ENCODE measurements around the gene USP35.

Gene USP35

DNA sequence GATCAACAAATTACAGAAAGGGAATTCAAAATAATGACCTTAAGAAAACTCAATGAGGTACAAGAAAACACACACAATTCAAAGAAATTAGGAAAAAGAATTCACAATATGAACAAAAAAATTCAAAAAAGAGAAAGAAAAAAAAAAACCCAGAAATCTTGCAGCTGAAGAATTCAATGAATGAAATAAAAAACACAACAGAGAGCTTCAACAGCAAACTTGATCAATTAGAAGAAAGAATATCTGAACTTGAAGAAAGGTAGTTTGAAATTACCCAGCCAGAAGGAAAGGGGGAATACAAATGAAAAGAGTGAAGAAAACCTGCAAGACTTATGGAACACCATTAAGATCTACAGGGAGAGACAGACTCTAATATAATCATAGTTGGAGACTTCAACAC, 52.8 kb downstream of the USP35 start:
- TF ChIP-seq CREB1 (IDR thresholded peaks at IDR 0.05; ENCODE audit: low read depth) = no peak
- TF ChIP-seq, protein P1, sequence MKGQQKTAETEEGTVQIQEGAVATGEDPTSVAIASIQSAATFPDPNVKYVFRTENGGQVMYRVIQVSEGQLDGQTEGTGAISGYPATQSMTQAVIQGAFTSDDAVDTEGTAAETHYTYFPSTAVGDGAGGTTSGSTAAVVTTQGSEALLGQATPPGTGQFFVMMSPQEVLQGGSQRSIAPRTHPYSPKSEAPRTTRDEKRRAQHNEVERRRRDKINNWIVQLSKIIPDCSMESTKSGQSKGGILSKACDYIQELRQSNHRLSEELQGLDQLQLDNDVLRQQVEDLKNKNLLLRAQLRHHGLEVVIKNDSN (IDR thresholded peaks at IDR 0.05) = no peak
- no peak for TF ChIP-seq MAX (IDR thresholded peaks at IDR 0.05)
- no peak for TF ChIP-seq TEAD4 (IDR thresholded peaks at IDR 0.05)
- no peak for TF ChIP-seq REST (IDR thresholded peaks at IDR 0.05; ENCODE audit: low read depth)
- TF ChIP-seq ZBTB7A (IDR thresholded peaks at IDR 0.05; ENCODE audit: low read depth) = no peak
- no peak for TF ChIP-seq EGR1 (IDR thresholded peaks at IDR 0.05)
- no peak for TF ChIP-seq FOXM1 (IDR thresholded peaks at IDR 0.05; ENCODE audit: borderline replicate concordance, low read depth)
- TF ChIP-seq YY1 (IDR thresholded peaks at IDR 0.05; ENCODE audit: low read depth) = no peak
- no peak for TF ChIP-seq RAD21 (IDR thresholded peaks at IDR 0.05; ENCODE audit: low read depth)
- TF ChIP-seq EP300 (IDR thresholded peaks at IDR 0.05; ENCODE audit: borderline replicate concordance) = no peak
- no peak for TF ChIP-seq NFIC (IDR thresholded peaks at IDR 0.05)
- no peak for TF ChIP-seq TCF12 (IDR thresholded peaks at IDR 0.05; ENCODE audit: low read depth)
- no peak for TF ChIP-seq CEBPB (IDR thresholded peaks at IDR 0.05)
- TF ChIP-seq TAF1 (IDR thresholded peaks at IDR 0.05; ENCODE audit: low read depth) = no peak

GRCh38 chr11:78244080-78244479, 55.4 kb downstream of the USP35 start:
- TF ChIP-seq REST (IDR thresholded peaks at IDR 0.05; ENCODE audit: low read depth) (no peak), CEBPB (IDR thresholded peaks at IDR 0.05) (no peak), EGR1 (IDR thresholded peaks at IDR 0.05) (no peak), YY1 (IDR thresholded peaks at IDR 0.05; ENCODE audit: low read depth) (no peak), ZBTB7A (IDR thresholded peaks at IDR 0.05; ENCODE audit: low read depth) (no peak), TCF12 (IDR thresholded peaks at IDR 0.05; ENCODE audit: low read depth) (no peak), RAD21 (IDR thresholded peaks at IDR 0.05; ENCODE audit: low read depth) (no peak), EP300 (IDR thresholded peaks at IDR 0.05; ENCODE audit: borderline replicate concordance) (no peak), CREB1 (IDR thresholded peaks at IDR 0.05; ENCODE audit: low read depth) (no peak), TAF1 (IDR thresholded peaks at IDR 0.05; ENCODE audit: low read depth) (no peak), MAX (IDR thresholded peaks at IDR 0.05) (no peak), FOXM1 (IDR thresholded peaks at IDR 0.05; ENCODE audit: borderline replicate concordance, low read depth) (no peak), NFIC (IDR thresholded peaks at IDR 0.05) (no peak)
- TF ChIP-seq, protein P1 (IDR thresholded peaks at IDR 0.05) = no peak

- no peak for TF ChIP-seq EGR1 (IDR thresholded peaks at IDR 0.05)
- no peak for TF ChIP-seq CEBPB (IDR thresholded peaks at IDR 0.05)
- TF ChIP-seq REST (IDR thresholded peaks at IDR 0.05; ENCODE audit: low read depth) = no peak
- no peak for TF ChIP-seq RAD21 (IDR thresholded peaks at IDR 0.05; ENCODE audit: low read depth)
- TF ChIP-seq MAX (IDR thresholded peaks at IDR 0.05) = no peak
- TF ChIP-seq EP300 (IDR thresholded peaks at IDR 0.05; ENCODE audit: borderline replicate concordance) = no peak
- TF ChIP-seq FOXM1 (IDR thresholded peaks at IDR 0.05; ENCODE audit: borderline replicate concordance, low read depth) = no peak
- no peak for TF ChIP-seq YY1 (IDR thresholded peaks at IDR 0.05; ENCODE audit: low read depth)
- TF ChIP-seq, protein P1 (IDR thresholded peaks at IDR 0.05) = no peak
- TF ChIP-seq NFIC (IDR thresholded peaks at IDR 0.05) = no peak
- no peak for TF ChIP-seq ZBTB7A (IDR thresholded peaks at IDR 0.05; ENCODE audit: low read depth)
- TF ChIP-seq CREB1 (IDR thresholded peaks at IDR 0.05; ENCODE audit: low read depth) = no peak
Measured at GRCh38 chr11:78244546-78245255, 56.0 kb downstream of the USP35 start.
